Uterus (tissue), 4 donors: ENCODE measurements around the gene CLSTN3. TPM values are rescaled to one million over a fixed set of nuclear protein-coding genes. Genes with fewer than 3 reads are reported as not detected.
"Not testable (repeated sequence)": the region's sequence is repeated elsewhere in the genome, so short reads cannot be mapped to it uniquely, and the experiment has no call there.

ENCODE experiments used
- DNase-seq, 2 donors: peaks; one replicate each; pipeline ENCODE4 v3.0.0-alpha.2; 2019 to 2020
- H3K27ac ChIP-seq, 2 donors: fragments of 200-600 bp; sonication (generic); 1 replicate in 1 of 2; 2 replicates in 1 of 2; pipeline ENCODE4 v1.5.1; 2016 to 2018
- H3K27me3 ChIP-seq, 2 donors: fragments of 200-600 bp; sonication (generic); one replicate each; pipeline ENCODE4 v1.5.1; 2018 to 2019; ENCODE audit warnings: control low read depth in 1 of 2
- H3K36me3 ChIP-seq, 2 donors: fragments of 200-600 bp; sonication (generic); one replicate each; pipeline ENCODE4 v1.5.1; 2019; ENCODE audit warnings: control low read depth in 1 of 2
- H3K4me1 ChIP-seq, 2 donors: fragments of 200-600 bp; sonication (generic); one replicate each; pipeline ENCODE4 v1.5.1; 2018 to 2019; ENCODE audit warnings: control low read depth in 1 of 2
- H3K4me3 ChIP-seq, 2 donors: fragments of 200-600 bp; sonication (generic); 1 replicate in 1 of 2; 2 replicates in 1 of 2; pipeline ENCODE4 v1.5.1; 2018 to 2019; ENCODE audit warnings: mild to moderate bottlenecking in 1 of 2
- H3K9me3 ChIP-seq, 2 donors: fragments of 200-600 bp; sonication (generic); one replicate each; pipeline ENCODE4 v1.5.1; 2019; ENCODE audit warnings: control low read depth in 1 of 2
- CTCF ChIP-seq, 4 experiments: fragments of 200-600 bp in 2 of 4; fragments of 450-650 bp in 2 of 4; sonication (generic) in 2 of 4; IDR thresholded peaks; one replicate each; pipeline ENCODE4 v1.5.1; 2016 to 2019; ENCODE audit warnings: antibody characterized with exemption in 4 of 4, mild to moderate bottlenecking in 2 of 4, moderate library complexity in 1 of 4
- POLR2A ChIP-seq, 2 donors: fragments of 450-650 bp; IDR thresholded peaks; one replicate each; pipeline ENCODE4 v1.6.1; 2016; ENCODE audit warnings: antibody characterized with exemption in 2 of 2, mild to moderate bottlenecking in 1 of 2, moderate library complexity in 1 of 2
- intact Hi-C: fragments of 100-400 bp; cut with DNase I; formaldehyde crosslinking; loops from one replicate; pipeline ENCODE4 v1.15.1; 2023; ENCODE audit warnings: low total_unique reads
- total RNA-seq, 4 donors: library from RNA; depleted of rRNA in 3 of 4; stranded (reverse); fragments of >200 nt in 3 of 4; gene quantifications; one replicate each; pipeline versions ENCODE4 v1.1.0 to v1.2.4, GENCODE V29; 2014 to 2023
- donor health status: DM: yes; HTN: yes; CAD: no.

The CLSTN3 gene
- total RNA-seq, 4 donors from 2014 or later, result 48.1 to 113 (median 94.7) TPM

GRCh38 chr12:7103837-7104584 lies 26.2 kb upstream of the CLSTN3 start:
- Histone ChIP-seq H3K36me3 (no peaks in the 10 kb centered on the region), H3K9me3 (no peaks in the 10 kb centered on the region), H3K4me1 (peaks cover 0 to 3% of the 10 kb centered on the region in 2 donors), H3K27ac (no peak overlapping the region), H3K4me3 (no peak overlapping the region), H3K27me3 (no peaks in the 10 kb centered on the region)
- no peak for DNase-seq
- TF ChIP-seq POLR2A (IDR thresholded peaks at IDR 0.05), result no peak
- no peak for TF ChIP-seq CTCF (IDR thresholded peaks at IDR 0.05)
- intact Hi-C loops, result no loop called here

- DNase-seq, result no peak
- peaks cover 0 to 3% of the 10 kb centered on the region in 2 donors for H3K4me1 ChIP-seq
- no peak for TF ChIP-seq POLR2A (IDR thresholded peaks at IDR 0.05)
- no peaks in the 10 kb centered on the region for H3K36me3 ChIP-seq
- H3K4me3 ChIP-seq, result no peak overlapping the region
- no peaks in the 10 kb centered on the region for H3K27me3 ChIP-seq
- H3K9me3 ChIP-seq, result no peaks in the 10 kb centered on the region
- H3K27ac ChIP-seq, result no peak overlapping the region
- intact Hi-C loops, result loop anchor here (5.0 kb wide), 1 partner anchor 44 kb away; the partner anchor contains the start of gene C1S
These were observed 24.1 kb upstream of the CLSTN3 start for GRCh38 chr12:7106082-7106481.

DNA sequence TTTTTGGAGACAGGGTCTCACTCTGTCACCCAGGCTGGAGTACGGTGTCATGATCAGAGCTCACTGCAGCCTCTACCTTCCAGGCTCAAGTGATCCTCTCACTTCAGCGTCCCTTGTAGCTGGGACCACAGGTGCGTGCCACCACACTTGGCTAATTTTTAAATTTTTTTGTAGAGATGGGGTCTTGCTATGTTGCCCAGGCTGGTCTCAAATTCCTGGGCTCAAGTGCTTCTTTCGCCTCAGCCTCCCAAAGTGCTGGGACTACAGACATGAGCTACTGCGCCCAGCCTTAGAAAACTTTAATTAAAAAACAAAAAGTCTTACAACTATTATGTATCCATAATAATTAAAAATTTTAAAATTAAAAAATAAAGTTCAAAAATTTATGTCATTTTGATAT lies 23.0 kb upstream of the CLSTN3 start:
- intact Hi-C loops, result loop anchor here (5.0 kb wide), 1 partner anchor 45 kb away; the partner anchor contains the start of gene C1S
- Histone ChIP-seq H3K4me3 (peak overlapping the region in 1 of 2 donors; percentile 10), H3K27ac (peak overlapping the region; percentile 53 to 98)
- not testable (repeated sequence) for H3K27me3 ChIP-seq, H3K9me3 ChIP-seq, DNase-seq, H3K36me3 ChIP-seq, H3K4me1 ChIP-seq

DNA sequence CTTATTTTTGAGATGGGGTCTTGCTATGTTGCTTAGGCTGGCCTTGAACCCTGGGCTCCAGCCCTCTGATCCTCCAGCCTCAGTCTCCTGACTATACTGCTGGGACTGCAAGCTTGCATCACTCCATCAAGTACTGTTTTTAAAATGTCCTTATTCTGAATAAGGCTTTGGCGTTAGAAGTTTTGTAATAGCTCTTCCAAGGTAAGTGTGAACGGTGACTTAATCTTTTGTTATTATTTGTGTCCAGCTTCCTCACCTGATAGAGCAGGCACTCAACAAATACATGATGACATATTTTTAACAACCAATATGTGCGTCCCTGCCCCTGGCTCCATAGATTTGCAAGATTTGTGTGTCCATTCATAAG lies 22.6 kb upstream of the CLSTN3 start:
- Histone ChIP-seq H3K4me3 (peak overlapping the region; percentile 63 to 70), H3K9me3 (no peaks in the 10 kb centered on the region), H3K27me3 (no peaks in the 10 kb centered on the region), H3K4me1 (peaks cover 0 to 3% of the 10 kb centered on the region in 2 donors), H3K27ac (peak overlapping the region; percentile 96 to 98), H3K36me3 (no peaks in the 10 kb centered on the region)
- no peak for DNase-seq
- no peak for TF ChIP-seq POLR2A (IDR thresholded peaks at IDR 0.05)
- no peak for TF ChIP-seq CTCF (IDR thresholded peaks at IDR 0.05)
- intact Hi-C loops, result loop anchor here (5.0 kb wide), 1 partner anchor 45 kb away; the partner anchor contains the start of gene C1S

- peak; percentile 79 to 80 for DNase-seq
- H3K27ac ChIP-seq, result peak overlapping the region; percentile 96 to 98
- H3K36me3 ChIP-seq, result no peaks in the 10 kb centered on the region
- H3K4me1 ChIP-seq, result peaks cover 0 to 3% of the 10 kb centered on the region in 2 donors
- H3K27me3 ChIP-seq, result no peaks in the 10 kb centered on the region
- H3K9me3 ChIP-seq, result no peaks in the 10 kb centered on the region
- peak; percentile 47 to 55 for TF ChIP-seq POLR2A (IDR thresholded peaks at IDR 0.05)
- no peak for TF ChIP-seq CTCF (IDR thresholded peaks at IDR 0.05)
- intact Hi-C loops, result loop anchor here (5.0 kb wide), 1 partner anchor 46 kb away; the partner anchor contains the start of gene C1S
- peak overlapping the region; percentile 63 to 70 for H3K4me3 ChIP-seq
These were observed 22.0 kb upstream of the CLSTN3 start for GRCh38 chr12:7108003-7108795.
